Coronary artery (tissue), 2 donors: Measurements from ENCODE around the gene PDHB.

Source experiments
- DNase-seq: peaks from one replicate; pipeline ENCODE4 v3.0.0-alpha.2; 2017; ENCODE audit warnings: low spot score
- H3K27ac ChIP-seq, 2 donors: fragments of 200-600 bp; sonication (generic); one replicate each; pipeline ENCODE4 v1.5.1; 2016 to 2019
- H3K4me3 ChIP-seq: fragments of 200-600 bp; sonication (generic); 2 replicates; pipeline ENCODE4 v1.5.1; 2016; ENCODE audit warnings: mild to moderate bottlenecking, moderate library complexity
- TF ChIP-seq, protein P1 (sequence below): fragments of 200-600 bp; sonication (generic); IDR thresholded peaks from one replicate; pipeline ENCODE4 v1.5.1; 2019; ENCODE audit warnings: antibody characterized with exemption

Gene PDHB

DNA sequence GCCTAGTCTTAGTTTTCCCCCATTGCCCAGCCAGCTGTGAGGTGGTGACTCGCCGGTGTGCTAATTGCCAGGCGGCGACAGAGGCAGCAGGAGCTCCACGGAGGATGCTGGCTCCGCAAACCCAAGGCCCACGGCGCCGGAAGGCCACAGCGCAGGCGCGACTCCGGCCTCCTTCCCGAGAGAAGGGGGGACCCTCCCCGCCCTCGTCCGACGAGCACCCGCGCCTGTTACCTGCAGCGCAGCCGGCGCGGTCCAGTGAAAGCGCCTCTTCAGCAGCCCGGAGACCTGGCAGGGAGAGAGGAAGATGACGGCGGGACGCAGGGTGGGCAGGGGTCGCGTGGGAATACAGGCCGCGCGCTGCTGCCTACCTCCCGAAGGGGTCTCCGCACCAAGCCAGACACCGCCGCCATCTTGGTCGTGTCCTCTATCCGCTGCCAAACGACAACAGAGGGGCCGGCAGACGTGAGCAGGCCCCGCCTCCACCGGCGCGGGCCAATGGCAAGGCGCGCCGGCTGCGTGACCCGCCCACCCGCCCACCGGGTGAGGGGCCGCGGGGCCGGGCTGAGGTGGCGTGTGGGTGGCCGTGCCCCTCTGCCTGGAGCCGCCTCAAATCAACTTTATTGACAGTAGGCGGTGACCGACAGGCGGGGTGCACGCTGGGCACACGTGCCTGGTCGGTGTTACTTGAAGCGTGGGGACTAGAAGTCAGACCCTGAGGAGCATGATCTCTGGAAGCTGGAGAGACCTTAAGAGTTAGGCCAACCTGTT lies at the start of gene PDHB:
Gene PDHB, minus strand, starts transcription at position 433 of the 768 bp plus-strand sequence. Its CDS starts 23 bp downstream, at position 410.
- peak; percentile 95 for DNase-seq
- peak within 1 kb of the TSS; percentile 83 for H3K4me3 ChIP-seq
- H3K27ac ChIP-seq, result peak within 1 kb of the TSS; percentile 84 to 97
- TF ChIP-seq, protein P1, sequence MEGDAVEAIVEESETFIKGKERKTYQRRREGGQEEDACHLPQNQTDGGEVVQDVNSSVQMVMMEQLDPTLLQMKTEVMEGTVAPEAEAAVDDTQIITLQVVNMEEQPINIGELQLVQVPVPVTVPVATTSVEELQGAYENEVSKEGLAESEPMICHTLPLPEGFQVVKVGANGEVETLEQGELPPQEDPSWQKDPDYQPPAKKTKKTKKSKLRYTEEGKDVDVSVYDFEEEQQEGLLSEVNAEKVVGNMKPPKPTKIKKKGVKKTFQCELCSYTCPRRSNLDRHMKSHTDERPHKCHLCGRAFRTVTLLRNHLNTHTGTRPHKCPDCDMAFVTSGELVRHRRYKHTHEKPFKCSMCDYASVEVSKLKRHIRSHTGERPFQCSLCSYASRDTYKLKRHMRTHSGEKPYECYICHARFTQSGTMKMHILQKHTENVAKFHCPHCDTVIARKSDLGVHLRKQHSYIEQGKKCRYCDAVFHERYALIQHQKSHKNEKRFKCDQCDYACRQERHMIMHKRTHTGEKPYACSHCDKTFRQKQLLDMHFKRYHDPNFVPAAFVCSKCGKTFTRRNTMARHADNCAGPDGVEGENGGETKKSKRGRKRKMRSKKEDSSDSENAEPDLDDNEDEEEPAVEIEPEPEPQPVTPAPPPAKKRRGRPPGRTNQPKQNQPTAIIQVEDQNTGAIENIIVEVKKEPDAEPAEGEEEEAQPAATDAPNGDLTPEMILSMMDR, result no peak

DNA sequence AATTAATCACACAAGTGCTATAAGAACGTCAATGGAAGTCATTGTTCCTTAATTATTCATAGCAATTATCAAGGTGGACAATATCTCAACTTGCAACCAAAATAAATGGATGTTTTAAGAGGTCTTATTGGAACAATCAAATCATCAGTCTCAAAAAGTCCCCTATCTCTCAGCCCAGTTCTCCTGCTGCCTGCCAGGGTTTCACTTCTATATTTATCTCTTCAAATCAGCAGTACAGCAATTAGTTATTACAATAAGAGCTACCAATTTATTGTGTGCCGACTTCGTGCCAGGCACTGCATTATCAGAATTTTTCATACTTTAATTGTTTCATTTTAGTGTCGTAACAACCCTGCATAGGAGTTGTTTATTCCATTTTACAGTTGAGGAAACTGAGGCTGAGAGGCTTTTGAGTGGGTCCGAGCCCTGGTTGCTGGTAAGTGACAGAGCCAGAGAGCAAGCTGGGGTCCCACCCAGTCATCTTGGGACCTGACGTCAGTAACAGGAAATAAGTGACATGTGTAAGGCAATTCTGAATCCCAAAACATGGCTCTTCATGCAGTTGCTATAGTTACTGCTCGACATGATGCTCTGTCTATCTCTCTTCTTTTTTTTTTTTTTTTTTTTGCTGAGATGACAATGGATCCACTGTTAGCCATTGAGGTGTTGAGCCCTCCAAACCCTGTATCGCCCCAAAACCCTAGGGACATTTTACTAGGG lies 49.4 kb upstream of the PDHB start:
- Histone ChIP-seq H3K4me3 (no peak overlapping the region), H3K27ac (no peak overlapping the region)
- TF ChIP-seq, protein P1, result no peak
- no peak for DNase-seq

GRCh38 chr3:58480309-58480708 lies 46.7 kb upstream of the PDHB start:
- Histone ChIP-seq H3K4me3 (no peak overlapping the region), H3K27ac (no peak overlapping the region)
- TF ChIP-seq, protein P1, result no peak
- no peak for DNase-seq

DNA sequence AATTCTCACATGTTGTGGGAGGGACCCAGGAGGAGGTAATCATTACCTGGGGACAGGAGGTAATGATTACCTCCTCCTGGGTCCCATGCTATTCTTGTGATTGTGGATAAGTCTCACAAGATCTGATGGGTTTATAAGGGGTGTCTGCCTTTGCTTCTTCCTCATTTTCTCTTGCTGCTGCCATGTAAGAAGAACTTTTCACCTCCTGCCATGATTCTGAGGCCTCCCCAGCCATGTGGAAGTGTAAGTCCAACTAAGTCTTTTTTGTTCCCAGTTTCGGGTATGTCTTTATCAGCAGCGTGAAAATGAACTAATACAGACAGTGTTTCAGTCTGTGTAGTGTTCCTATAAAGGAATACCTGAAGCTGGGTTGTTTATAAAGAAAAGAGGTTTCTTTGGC lies 45.1 kb upstream of the PDHB start:
- no peak overlapping the region for H3K4me3 ChIP-seq
- TF ChIP-seq, protein P1, result no peak
- no peak for DNase-seq
- no peak overlapping the region for H3K27ac ChIP-seq

DNA sequence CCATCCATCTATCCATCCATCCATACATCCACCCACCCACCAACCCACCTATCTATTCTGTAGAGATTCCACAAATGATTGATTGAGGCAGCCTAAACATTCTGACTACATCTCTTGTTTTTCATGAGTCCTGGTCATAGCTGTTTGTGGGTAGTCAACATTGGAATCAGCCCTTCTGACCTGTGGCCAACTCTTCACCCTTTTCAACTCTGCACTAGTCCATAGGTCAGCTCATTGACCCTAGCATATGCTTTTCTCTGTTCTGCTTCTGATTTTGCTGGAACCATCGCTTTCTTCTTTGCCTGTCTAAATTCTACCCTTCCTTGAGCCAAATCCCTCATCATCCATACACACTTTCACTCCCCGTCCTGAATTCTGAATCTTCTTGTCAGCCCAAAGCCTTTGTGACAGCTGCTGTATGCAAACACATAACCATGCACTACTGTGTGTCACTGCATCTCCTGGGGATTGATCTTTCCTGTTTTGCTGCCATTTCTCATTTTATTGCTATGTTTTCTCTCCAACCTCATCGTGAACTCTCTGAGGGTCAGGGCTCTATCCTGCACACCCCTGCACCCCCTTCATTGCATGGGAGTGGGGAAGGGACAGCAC lies 41.4 kb upstream of the PDHB start:
- TF ChIP-seq, protein P1, result no peak
- no peak for DNase-seq
- no peak overlapping the region for H3K4me3 ChIP-seq
- H3K27ac ChIP-seq, result no peak overlapping the region

DNA sequence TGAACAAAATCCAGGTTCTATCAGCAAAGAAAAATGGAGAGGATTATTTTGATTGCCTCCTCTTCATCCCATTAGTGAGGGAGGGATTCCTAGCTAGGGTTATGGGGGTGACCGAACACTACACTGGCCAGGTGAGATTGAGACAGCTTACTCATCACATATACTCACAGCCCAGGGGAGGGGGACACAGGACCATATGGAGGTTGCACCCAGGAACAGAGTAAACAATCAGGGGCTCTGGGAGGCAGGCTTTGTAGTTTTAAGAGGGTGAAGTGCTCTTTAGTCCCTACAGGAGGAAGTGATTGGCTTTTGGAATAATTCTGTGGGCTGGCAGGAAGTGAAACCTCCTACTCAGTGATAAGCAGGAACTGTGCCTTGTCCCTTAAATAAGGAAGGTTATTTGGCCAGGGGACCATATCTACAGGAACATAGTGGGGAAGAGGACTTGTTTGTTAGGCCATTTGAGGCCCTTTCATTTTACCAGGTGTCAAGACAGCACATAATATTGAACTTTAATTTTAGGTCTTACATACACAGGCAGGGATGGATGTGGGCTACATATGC lies 40.8 kb upstream of the PDHB start:
- Histone ChIP-seq H3K27ac (no peak overlapping the region), H3K4me3 (no peak overlapping the region)
- TF ChIP-seq, protein P1, result no peak
- no peak for DNase-seq
